NCI-H146 (cell line): ENCODE results near the gene UPK1A.
A peak's percentile ranks its signal among the peaks of the same experiment; 100 is the strongest.

Source experiments
- DNase-seq: peaks from one replicate; lab custom pipeline; 2025; lab: John Stamatoyannopoulos, UW

The UPK1A gene

GRCh38 chr19:35666251-35666913, at the start of gene UPK1A:
Gene UPK1A, plus strand, starts transcription at chr19:35666517. Its CDS starts 296 bp downstream, at chr19:35666813.
- DNase-seq, result no peak

DNA sequence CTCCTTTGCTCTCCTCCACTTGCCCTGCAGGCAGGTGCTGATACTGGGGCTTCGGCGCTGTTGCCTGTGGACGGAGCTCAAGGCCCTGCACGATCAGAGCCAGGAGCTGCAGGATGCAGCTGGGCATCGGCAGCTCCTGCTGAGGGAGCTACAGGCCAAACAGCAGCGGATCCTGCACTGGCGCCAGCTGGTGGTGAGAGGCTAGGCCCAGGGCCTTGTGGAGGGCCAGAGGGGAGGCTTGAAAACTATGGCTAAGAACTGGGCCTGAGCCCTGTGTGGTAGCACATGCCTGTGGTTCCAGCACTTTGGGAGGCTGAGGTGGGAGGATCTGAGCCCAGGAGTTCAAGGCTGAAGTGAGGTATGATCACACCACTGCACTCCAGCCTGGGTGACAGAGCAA, 47.5 kb upstream of the UPK1A start:
- DNase-seq, result no peak

GRCh38 chr19:35619290-35619923, 46.9 kb upstream of the UPK1A start:
- no peak for DNase-seq

DNA sequence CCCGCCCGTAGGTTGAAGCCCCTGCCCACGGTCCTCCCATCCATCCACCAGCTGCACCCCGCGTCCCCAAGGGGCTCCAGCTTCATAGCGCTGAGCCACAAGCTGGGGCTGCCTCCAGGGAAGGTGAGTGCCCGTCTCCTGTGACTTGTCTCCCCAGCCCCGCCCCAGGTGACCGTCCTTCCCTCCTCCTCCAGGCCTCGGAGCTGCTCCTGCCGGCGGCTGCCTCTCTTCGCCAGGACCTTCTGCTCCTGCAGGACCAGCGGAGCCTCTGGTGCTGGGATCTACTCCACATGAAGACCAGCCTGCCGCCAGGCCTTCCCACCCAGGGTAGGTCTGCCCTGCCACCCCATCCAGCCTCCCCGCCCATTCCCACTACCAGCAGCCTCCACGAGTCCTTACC, 46.3 kb upstream of the UPK1A start:
- DNase-seq, result no peak

DNA sequence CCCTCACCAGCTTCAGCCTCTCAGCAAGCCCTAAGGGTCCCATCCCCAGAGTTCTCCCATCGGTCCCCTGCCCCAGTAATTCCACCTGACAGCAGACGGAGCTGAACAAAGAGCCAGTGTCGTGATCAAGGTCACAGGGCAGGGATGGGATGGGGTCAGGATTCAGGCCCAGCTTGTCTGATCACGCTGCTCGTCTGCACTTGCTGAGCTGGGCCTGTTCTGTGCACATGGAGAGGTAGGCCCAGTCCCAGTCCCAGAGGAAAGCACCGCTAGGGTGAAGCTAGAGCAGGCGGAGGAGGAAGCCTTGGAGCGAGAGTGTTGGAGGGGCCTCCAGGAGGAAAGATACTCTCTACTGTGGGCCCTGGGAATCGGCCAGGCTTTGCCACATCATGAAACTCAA, 44.6 kb upstream of the UPK1A start:
- no peak for DNase-seq

GRCh38 chr19:35622750-35623149, 43.6 kb upstream of the UPK1A start:
- DNase-seq, result no peak

GRCh38 chr19:35623327-35624010, 42.8 kb upstream of the UPK1A start:
- DNase-seq, result no peak

GRCh38 chr19:35628264-35628564, 38.1 kb upstream of the UPK1A start:
- no peak for DNase-seq

GRCh38 chr19:35628565-35629331, 37.6 kb upstream of the UPK1A start, which contains the start of gene RBM42:
Gene RBM42, plus strand, starts transcription at chr19:35629036. Its CDS starts 118 bp downstream, at chr19:35629154.
- peak; percentile 99 for DNase-seq

DNA sequence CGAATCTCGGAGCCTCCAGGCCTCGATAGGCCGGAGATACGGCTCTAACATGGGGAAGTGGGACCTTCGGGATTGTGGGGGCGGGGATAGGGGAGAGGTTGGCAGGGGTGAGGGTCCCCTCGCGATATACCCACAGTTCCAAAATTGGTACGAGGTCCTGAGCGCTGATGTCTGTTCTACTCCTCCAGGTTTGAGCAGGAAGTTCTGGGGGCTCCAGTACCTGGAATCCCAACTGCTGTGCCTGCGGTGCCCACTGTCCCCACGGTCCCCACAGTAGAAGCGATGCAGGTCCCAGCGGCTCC, 37.0 kb upstream of the UPK1A start:
- no peak for DNase-seq

DNA sequence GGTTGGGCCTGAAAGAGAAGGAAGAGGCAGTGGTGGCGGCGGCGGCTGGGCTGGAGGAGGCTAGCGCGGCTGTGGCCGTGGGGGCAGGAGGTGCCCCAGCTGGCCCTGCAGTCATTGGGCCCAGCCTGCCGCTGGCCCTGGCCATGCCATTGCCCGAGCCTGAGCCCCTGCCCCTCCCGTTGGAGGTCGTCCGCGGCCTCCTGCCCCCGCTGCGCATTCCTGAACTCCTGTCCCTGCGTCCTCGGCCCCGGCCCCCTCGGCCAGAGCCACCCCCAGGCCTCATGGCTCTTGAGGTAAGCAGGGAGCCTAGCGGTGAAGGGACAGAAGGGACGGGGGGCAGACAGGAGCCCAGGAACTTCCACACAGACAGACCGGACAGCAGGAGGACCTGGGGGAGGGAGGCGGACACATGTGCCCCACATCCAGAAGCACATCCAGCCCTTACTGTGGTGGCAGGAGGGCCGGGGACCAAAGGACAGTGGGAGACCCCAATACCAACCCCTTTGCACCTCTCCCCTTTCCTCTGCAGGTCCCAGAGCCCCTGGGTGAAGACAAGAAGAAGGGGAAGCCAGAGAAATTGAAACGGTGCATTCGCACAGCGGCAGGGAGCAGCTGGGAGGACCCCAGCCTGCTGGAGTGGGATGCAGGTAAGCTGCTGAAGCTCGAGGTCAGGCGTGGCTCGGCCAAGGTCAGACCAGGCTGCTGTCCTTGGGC, 32.4 kb upstream of the UPK1A start:
- DNase-seq, result no peak

DNA sequence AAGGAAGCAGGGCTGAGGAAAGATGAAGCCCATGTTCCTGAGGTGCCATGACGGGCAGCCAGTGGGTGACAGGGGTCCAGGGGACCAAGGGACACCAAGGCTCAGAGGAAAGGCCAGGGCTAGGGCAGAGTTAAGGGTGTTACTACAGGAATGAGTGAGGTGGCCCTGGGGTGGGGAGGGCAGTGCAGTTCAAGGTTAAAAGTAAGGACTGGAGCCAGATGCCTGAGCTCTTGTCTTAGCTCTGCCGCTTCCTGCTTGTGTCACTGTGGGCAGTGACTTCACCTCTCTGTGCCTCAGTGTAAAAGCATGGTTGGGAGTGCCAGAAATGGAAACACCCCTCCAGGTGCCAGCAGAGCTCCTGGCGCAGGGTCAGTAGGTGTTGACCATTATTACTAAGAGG, 29.7 kb upstream of the UPK1A start:
- no peak for DNase-seq

DNA sequence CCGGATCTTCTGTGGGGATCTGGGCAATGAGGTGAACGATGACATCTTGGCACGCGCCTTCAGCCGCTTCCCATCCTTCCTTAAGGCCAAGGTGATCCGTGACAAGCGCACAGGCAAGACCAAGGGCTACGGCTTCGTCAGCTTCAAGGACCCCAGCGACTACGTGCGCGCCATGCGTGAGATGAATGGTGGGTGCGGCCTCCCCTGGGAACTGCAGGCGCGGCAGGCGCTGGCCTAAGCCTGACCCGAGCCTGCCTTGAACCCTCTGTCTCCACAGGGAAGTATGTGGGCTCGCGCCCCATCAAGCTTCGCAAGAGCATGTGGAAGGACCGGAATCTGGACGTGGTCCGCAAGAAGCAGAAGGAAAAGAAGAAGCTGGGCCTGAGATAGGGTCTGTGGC, 29.2 kb upstream of the UPK1A start:
- DNase-seq, result no peak

DNA sequence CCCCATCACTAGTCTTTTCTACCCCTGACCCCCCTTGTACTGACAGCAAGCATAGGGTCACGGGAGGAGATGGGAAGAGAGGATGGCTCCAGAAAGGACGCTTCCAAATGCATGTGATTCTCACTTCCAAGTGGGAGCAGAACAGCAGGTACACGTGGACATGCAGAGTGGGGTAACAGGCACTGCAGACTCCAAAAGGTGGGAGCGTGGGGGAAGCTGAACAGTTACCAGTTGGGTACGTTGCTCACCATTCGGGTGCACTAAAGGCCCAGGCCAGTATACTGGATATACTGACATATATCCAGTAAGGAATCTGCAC, 27.0 kb upstream of the UPK1A start:
- DNase-seq, result no peak

- no peak for DNase-seq
These were observed 26.5 kb upstream of the UPK1A start for GRCh38 chr19:35639863-35640262.

DNA sequence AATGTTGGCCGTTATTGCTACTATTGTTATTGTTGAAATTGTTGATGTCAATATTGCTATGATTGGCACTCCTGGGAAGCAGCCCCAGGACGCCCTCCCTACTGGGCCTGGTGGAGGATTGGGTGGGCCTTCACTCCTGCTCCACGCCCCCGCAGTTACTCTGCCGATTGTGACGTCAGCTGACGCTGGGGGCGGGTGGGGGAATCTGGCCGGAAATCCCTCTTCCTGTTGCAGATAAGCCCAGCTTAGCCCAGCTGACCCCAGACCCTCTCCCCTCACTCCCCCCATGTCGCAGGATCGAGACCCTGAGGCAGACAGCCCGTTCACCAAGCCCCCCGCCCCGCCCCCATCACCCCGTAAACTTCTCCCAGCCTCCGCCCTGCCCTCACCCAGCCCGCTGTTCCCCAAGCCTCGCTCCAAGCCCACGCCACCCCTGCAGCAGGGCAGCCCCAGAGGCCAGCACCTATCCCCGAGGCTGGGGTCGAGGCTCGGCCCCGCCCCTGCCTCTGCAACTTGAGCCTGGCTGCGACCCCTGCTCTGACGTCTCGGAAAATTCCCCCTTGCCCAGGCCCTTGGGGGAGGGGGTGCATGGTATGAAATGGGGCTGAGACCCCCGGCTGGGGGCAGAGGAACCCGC, 24.7 kb upstream of the UPK1A start, which contains the start of gene ETV2:
Gene ETV2 (plus strand): TSS at position 231 of the 637 bp plus-strand sequence. CDS start 716 bp downstream, outside the sequence.
- DNase-seq, result no peak

DNA sequence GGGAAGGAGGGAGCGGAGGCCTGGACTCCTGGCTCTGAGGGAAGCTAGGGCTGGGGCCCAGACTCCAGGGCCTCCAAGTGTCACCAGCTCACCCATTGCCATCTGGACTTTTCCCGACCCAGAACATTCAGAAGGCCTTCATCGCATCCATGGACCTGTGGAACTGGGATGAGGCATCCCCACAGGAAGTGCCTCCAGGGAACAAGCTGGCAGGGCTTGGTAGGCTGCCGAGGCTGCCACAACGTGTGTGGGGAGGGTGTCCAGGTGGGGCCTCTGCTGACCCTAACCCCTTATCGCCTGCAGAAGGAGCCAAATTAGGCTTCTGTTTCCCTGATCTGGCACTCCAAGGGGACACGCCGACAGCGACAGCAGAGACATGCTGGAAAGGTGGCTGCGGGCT, 24.0 kb upstream of the UPK1A start:
- DNase-seq, result peak; percentile 10

DNA sequence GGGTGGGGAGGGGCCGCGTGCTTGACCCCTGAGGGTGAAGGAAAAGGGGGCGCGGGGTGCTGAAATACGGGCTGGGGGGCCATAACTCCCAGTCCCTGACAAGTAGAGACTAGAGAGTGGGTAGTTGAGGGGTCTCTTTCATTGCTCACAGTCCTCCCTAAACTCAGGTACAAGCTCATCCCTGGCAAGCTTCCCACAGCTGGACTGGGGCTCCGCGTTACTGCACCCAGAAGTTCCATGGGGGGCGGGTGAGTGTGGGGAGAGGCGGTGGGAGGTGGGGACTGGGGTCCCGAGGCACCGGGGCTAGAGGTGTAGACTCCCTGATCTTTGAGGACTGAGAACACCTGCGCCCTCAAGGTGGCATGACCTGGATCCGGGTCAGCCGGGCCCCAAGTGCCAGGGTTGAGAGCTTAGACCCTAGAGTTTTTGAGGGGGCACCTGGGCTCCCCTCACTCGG, 23.5 kb upstream of the UPK1A start:
- no peak for DNase-seq

GRCh38 chr19:35643255-35644205, 22.8 kb upstream of the UPK1A start:
- peak; percentile 84 for DNase-seq

DNA sequence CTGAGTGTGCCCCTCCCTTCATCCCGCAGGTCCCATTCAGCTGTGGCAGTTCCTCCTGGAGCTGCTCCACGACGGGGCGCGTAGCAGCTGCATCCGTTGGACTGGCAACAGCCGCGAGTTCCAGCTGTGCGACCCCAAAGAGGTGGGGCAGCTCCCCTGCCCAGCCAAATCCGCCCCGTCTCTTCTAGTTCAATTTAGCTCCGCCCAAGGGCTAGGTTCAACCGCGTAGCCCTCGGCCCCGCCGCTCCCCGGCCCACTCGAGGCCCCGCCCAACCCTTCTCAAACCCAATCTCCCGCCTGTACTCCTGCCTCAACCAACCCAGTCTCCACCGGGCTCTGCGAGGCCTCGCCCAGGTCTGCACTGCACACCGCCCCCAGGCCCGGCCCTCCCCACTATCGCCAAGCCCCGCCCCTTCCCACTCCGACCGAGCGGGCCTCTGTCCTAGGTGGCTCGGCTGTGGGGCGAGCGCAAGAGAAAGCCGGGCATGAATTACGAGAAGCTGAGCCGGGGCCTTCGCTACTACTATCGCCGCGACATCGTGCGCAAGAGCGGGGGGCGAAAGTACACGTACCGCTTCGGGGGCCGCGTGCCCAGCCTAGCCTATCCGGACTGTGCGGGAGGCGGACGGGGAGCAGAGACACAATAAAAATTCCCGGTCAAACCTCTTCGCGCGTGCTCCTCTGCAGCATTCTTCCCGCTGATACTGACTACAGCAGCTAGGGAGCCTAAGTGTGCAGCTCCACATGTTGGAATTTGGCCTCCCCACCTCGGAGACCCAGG, 21.9 kb upstream of the UPK1A start:
- peak; percentile 95 for DNase-seq
